ENCODE results near the gene TREX2.
"Not testable (repeated sequence)": the region's sequence is repeated elsewhere in the genome, so short reads cannot be mapped to it uniquely, and the experiment has no call there.

Gene TREX2

DNA sequence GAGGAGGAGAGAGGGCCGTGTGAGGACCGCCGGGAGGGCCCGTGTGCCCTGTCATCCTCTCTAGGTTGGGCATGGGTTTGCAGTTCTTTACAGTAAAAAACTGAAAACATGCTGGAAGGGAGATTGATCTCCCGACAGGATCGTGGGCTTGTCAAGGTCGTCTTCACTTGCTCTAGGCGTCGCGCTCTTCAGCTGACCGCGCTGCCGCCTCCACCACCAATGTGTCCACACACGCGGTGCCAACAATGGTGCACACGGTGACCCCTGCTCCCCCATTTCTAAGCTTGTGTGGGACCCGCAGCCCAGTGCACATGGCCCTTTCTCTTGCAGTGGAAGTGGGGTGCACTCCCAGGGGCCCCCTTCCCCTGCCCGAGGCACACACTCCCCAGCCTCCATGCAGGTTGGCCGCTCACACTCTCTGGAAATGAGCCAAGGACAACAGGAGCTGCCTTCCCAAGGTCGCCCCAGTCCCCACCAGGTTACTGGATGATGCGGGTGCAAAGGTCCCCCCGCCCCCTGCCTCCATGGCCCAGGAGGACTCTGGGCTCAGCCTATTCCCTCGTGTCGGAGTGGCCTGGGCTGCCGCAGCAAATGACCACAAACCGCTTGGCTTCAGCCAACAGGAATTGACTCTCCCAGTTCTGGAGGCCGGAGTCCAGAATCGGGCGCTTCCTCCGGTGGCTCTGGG is 36.3 kb downstream of the TREX2 start:
- no peaks in the 10 kb centered on the region for H3K36me3 ChIP-seq (ENCODE audit: insufficient read depth, low read length)
- TF ChIP-seq FOXP2 (optimal IDR thresholded peaks at IDR 0.05; ENCODE audit: control extremely low read depth, extremely low read length, insufficient read depth) (no peak), POLR2AphosphoS5 (IDR thresholded peaks at IDR 0.05; ENCODE audit: borderline replicate concordance, low read depth, low read length) (no peak), EZH2 (IDR thresholded peaks at IDR 0.05) (no peak)
- no peak overlapping the region for H3K9ac ChIP-seq (ENCODE audit: insufficient read length)

GRCh38 chrX:153408871-153409351 is 36.9 kb downstream of the TREX2 start:
- Histone ChIP-seq H3K27ac (no peak overlapping the region), H3K9ac (ENCODE audit: insufficient read length) (no peak overlapping the region), H3K9me3 (ENCODE audit: low read depth, low read length) (no peaks in the 10 kb centered on the region), H3K4me3 (no peak overlapping the region), H3K36me3 (ENCODE audit: insufficient read depth, low read length) (no peaks in the 10 kb centered on the region)
- TF ChIP-seq FOXP2 (optimal IDR thresholded peaks at IDR 0.05; ENCODE audit: control extremely low read depth, extremely low read length, insufficient read depth): no peak
- no peak for TF ChIP-seq POLR2AphosphoS5 (IDR thresholded peaks at IDR 0.05; ENCODE audit: borderline replicate concordance, low read depth, low read length)
- TF ChIP-seq EZH2 (IDR thresholded peaks at IDR 0.05): no peak
- no peak for DNase-seq (ENCODE audit: low read depth, low spot score)

More for the DNA sequence above, 36.3 kb downstream of the TREX2 start:
- Histone ChIP-seq H3K9me3 (ENCODE audit: low read depth, low read length) (no peaks in the 10 kb centered on the region), H3K4me3 (no peak overlapping the region), H3K27ac (no peak overlapping the region)
- DNase-seq (ENCODE audit: low read depth, low spot score): no peak

DNA sequence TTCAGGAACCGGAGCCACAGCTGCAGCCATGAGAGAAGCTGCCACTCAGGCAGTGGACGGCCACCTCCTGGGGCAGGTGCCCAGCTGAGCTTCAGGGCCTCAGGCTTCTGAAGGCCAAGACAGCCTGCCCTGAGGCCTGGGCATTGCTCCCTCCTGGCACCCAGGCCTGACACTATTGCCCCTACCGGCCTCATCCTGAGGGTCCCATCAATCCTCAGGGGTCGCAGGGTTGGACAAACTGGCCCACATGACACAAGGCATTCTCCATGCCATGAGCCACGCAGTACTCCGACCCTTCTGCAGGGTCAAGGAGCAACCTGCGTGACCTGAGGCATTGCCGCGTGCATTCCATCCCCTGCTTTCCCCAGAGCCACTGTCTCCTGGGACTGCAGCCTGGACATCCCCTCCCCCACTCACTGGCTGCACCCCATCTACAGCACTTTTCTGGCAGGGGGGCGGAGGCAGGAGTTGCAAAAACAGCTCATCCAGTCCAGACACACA is 37.6 kb downstream of the TREX2 start:
- H3K9me3 ChIP-seq (ENCODE audit: low read depth, low read length): no peaks in the 10 kb centered on the region
- no peak for DNase-seq (ENCODE audit: low read depth, low spot score)
- TF ChIP-seq FOXP2 (optimal IDR thresholded peaks at IDR 0.05; ENCODE audit: control extremely low read depth, extremely low read length, insufficient read depth): no peak
- no peak for TF ChIP-seq POLR2AphosphoS5 (IDR thresholded peaks at IDR 0.05; ENCODE audit: borderline replicate concordance, low read depth, low read length)
- TF ChIP-seq EZH2 (IDR thresholded peaks at IDR 0.05): no peak
- no peak overlapping the region for H3K4me3 ChIP-seq
- no peak overlapping the region for H3K27ac ChIP-seq
- H3K9ac ChIP-seq (ENCODE audit: insufficient read length): no peak overlapping the region
- no peaks in the 10 kb centered on the region for H3K36me3 ChIP-seq (ENCODE audit: insufficient read depth, low read length)

- no peak overlapping the region for H3K27ac ChIP-seq
- H3K9me3 ChIP-seq (ENCODE audit: low read depth, low read length): no peaks in the 10 kb centered on the region
- no peak overlapping the region for H3K9ac ChIP-seq (ENCODE audit: insufficient read length)
- no peak for DNase-seq (ENCODE audit: low read depth, low spot score)
- H3K36me3 ChIP-seq (ENCODE audit: insufficient read depth, low read length): no peaks in the 10 kb centered on the region
- TF ChIP-seq POLR2AphosphoS5 (IDR thresholded peaks at IDR 0.05; ENCODE audit: borderline replicate concordance, low read depth, low read length) (no peak), FOXP2 (optimal IDR thresholded peaks at IDR 0.05; ENCODE audit: control extremely low read depth, extremely low read length, insufficient read depth) (no peak), EZH2 (IDR thresholded peaks at IDR 0.05) (no peak)
- no peak overlapping the region for H3K4me3 ChIP-seq
Measured at GRCh38 chrX:153407736-153408135, 38.1 kb downstream of the TREX2 start.

GRCh38 chrX:153406903-153407302 is 39.0 kb downstream of the TREX2 start:
- Histone ChIP-seq H3K27ac (no peak overlapping the region), H3K9ac (ENCODE audit: insufficient read length) (no peak overlapping the region), H3K9me3 (ENCODE audit: low read depth, low read length) (no peaks in the 10 kb centered on the region), H3K4me3 (no peak overlapping the region), H3K36me3 (ENCODE audit: insufficient read depth, low read length) (no peaks in the 10 kb centered on the region)
- TF ChIP-seq POLR2AphosphoS5 (IDR thresholded peaks at IDR 0.05; ENCODE audit: borderline replicate concordance, low read depth, low read length): no peak
- no peak for TF ChIP-seq FOXP2 (optimal IDR thresholded peaks at IDR 0.05; ENCODE audit: control extremely low read depth, extremely low read length, insufficient read depth)
- TF ChIP-seq EZH2 (IDR thresholded peaks at IDR 0.05): no peak
- no peak for DNase-seq (ENCODE audit: low read depth, low spot score)

GRCh38 chrX:153406011-153406410 is 39.8 kb downstream of the TREX2 start:
- H3K9me3 ChIP-seq (ENCODE audit: low read depth, low read length): no peaks in the 10 kb centered on the region
- no peak overlapping the region for H3K27ac ChIP-seq
- no peak for DNase-seq (ENCODE audit: low read depth, low spot score)
- H3K36me3 ChIP-seq (ENCODE audit: insufficient read depth, low read length): no peaks in the 10 kb centered on the region
- no peak overlapping the region for H3K9ac ChIP-seq (ENCODE audit: insufficient read length)
- no peak overlapping the region for H3K4me3 ChIP-seq
- TF ChIP-seq EZH2 (IDR thresholded peaks at IDR 0.05): no peak
- TF ChIP-seq FOXP2 (optimal IDR thresholded peaks at IDR 0.05; ENCODE audit: control extremely low read depth, extremely low read length, insufficient read depth): no peak
- TF ChIP-seq POLR2AphosphoS5 (IDR thresholded peaks at IDR 0.05; ENCODE audit: borderline replicate concordance, low read depth, low read length): no peak

GRCh38 chrX:153405426-153405825 is 40.4 kb downstream of the TREX2 start:
- no peak for TF ChIP-seq POLR2AphosphoS5 (IDR thresholded peaks at IDR 0.05; ENCODE audit: borderline replicate concordance, low read depth, low read length)
- no peak for TF ChIP-seq EZH2 (IDR thresholded peaks at IDR 0.05)
- TF ChIP-seq FOXP2 (optimal IDR thresholded peaks at IDR 0.05; ENCODE audit: control extremely low read depth, extremely low read length, insufficient read depth): no peak
- no peak overlapping the region for H3K27ac ChIP-seq
- no peak overlapping the region for H3K4me3 ChIP-seq
- H3K9me3 ChIP-seq (ENCODE audit: low read depth, low read length): no peaks in the 10 kb centered on the region
- H3K9ac ChIP-seq (ENCODE audit: insufficient read length): no peak overlapping the region
- DNase-seq (ENCODE audit: low read depth, low spot score): no peak
- H3K36me3 ChIP-seq (ENCODE audit: insufficient read depth, low read length): no peaks in the 10 kb centered on the region

- not testable (repeated sequence) for H3K36me3 ChIP-seq (ENCODE audit: insufficient read depth, low read length); H3K27ac ChIP-seq; DNase-seq (ENCODE audit: low read depth, low spot score); H3K9ac ChIP-seq (ENCODE audit: insufficient read length); H3K9me3 ChIP-seq (ENCODE audit: low read depth, low read length); H3K4me3 ChIP-seq
Measured at GRCh38 chrX:153404333-153404732, 41.5 kb downstream of the TREX2 start.
